ENCODE data around the gene FGF10.

The FGF10 gene

GRCh38 chr5:44356231-44356630, 33.0 kb downstream of the FGF10 start:
- no peak for DNase-seq (ENCODE audit: low spot score)

- peak; percentile 2 for DNase-seq (ENCODE audit: low spot score)
Observed at GRCh38 chr5:44345871-44346270, 43.3 kb downstream of the FGF10 start.

GRCh38 chr5:44336708-44337107, 52.5 kb downstream of the FGF10 start:
- no peak for DNase-seq (ENCODE audit: low spot score)

DNA sequence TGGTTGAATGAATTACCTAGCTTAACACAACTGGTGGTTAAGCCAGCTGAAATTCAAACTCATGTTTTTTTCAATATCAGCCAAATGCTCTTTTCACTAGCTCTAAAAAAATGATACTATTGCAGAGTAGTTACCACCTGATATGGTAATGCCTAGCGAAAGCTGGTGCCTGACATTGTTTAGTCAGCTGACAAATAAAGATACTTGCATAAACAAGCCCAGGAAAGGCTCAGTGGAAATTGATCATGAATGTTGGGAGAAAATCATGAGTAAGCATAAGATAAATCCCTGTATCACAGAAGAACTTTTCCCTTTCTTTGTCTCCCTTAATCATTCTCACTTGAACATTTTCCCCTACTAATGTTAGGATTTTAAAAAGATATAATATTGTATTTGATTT, 54.6 kb downstream of the FGF10 start:
- DNase-seq (ENCODE audit: low spot score): no peak

DNA sequence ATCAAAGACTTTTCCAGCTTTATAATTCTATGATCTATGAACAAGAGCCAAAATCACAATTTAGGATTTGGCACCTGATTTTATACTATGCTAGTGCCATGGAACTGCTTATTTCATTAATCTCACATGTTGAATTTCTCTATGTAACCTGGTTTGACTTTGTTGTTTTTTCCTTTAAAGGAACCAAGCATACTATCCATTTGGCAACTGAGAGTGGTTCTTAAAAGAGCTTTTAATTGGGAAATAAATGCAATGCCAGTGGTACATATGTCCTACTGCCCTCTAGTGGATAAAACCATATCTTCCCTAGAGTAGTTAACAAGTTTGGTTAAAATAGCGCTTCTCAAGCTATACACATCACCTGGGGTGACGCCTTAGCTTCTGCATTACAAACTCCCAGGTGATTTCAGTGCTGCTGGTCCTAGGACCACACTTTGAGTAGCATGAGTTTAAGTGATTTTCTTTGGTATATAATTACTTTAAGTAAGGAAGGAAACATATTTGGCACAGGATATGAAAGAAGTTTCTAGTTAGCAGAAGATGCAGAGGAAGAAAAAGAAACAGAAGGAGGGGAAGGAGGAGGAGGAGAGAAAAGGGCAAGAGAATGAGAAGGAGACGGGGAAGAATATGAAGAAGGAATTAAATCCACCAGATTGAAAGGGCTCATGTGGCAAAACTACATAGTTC, 56.8 kb downstream of the FGF10 start:
- peak; percentile 66 for DNase-seq (ENCODE audit: low spot score)

- DNase-seq (ENCODE audit: low spot score): no peak
Observed at GRCh38 chr5:44331471-44332050, 57.7 kb downstream of the FGF10 start.

GRCh38 chr5:44329716-44330115, 59.5 kb downstream of the FGF10 start:
- no peak for DNase-seq (ENCODE audit: low spot score)

- no peak for DNase-seq (ENCODE audit: low spot score)
Observed at GRCh38 chr5:44321144-44321725, 68.0 kb downstream of the FGF10 start.

DNA sequence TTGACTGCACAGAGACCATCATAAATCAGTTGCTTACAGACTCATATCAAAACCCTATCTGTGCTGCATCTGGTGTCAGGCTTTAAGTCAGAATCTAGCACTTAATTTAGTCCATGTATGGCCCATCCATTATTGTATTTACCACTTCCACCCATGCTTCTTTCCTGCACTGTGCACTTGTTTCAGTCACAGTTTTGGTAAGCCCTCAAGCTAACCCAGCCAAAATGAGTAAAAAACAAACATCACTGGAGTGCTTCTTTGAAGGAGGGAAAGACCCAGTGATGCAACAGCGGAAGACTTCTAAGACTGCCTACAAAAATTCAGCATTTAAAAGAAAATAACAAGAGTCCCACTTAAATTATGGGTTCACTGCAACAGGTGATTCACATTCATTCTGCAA, 69.0 kb downstream of the FGF10 start:
- DNase-seq (ENCODE audit: low spot score): no peak

DNA sequence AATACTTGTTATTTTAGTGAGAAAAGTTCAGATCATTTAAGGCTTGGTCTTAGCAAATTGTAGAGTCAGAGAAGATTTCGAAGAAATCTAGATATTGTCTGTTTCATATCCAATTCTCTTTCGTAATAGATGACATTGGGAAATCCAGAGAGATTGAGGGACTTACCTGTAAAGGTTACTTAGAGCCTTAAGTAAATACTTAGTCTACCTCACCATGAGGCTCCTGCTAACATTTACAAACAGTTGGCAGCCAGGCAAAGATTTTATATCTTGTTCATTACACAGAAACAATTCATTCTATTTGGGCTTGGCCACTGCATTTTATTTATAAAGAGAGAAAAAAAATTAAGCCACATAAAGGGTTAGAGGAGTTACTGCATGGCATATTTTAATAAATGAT, 70.3 kb downstream of the FGF10 start:
- DNase-seq (ENCODE audit: low spot score): no peak

DNA sequence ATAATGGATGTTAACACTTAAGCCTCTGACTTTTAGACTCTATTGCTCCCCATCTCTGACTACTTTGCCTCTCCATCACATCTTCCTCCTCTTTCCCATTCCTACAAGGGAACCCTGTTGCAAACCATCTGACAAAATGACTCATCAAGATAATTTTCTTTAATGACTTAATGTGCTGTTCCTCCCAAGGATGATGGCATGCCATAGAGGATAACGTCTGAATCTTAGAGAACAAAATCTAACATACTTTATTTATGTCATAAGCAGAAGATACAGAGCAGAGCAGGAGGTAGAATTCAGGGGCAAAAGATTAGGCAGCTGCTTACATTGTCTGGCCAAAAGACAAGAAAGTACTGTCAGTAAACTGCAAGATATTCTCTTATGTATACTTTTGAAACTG, 76.8 kb downstream of the FGF10 start:
- DNase-seq (ENCODE audit: low spot score): no peak

- no peak for DNase-seq (ENCODE audit: low spot score)
Observed at GRCh38 chr5:44300551-44300950, 88.7 kb downstream of the FGF10 start.

- DNase-seq (ENCODE audit: low spot score): no peak
Observed at GRCh38 chr5:44299394-44299793, 89.8 kb downstream of the FGF10 start.

DNA sequence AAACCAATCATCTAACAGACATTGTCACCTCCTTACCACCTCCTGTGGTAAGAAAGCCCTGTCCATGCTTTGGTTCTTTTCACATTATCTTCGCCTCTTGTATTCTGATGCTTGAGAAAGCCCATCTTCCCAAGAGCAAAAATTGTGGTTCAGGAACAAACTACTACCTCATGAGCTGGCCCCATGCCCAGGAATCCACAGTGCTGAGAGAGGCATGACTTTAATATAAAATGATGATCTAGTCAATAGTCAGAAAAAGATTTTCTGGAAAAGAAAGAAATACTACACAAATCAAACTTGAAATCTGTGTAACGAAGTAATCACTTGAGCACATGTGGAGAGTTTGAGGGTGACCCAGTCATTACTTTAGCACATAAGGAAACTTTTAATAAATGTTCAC, 94.7 kb downstream of the FGF10 start:
- DNase-seq (ENCODE audit: low spot score): no peak

GRCh38 chr5:44292736-44293135, 96.5 kb downstream of the FGF10 start:
- no peak for DNase-seq (ENCODE audit: low spot score)

DNA sequence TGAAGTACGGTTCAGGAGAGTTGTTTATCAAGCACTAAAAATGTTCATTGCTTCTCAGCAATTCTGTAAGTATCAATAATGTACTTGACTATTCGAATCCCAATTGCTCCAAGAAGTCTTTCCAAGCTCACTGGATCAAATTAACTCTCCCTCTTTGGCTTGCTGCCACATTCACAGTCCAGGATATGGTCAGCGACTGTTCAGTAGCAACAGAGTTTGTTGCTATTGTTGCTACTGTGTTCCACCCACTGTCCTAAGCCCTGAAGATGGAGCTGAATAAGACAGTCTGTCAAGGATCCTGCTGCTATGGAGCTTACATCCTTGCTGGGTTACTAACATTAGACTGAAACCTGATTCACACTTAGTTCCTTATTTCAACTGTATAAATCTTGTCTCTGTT, 110.8 kb downstream of the FGF10 start:
- DNase-seq (ENCODE audit: low spot score): no peak

DNA sequence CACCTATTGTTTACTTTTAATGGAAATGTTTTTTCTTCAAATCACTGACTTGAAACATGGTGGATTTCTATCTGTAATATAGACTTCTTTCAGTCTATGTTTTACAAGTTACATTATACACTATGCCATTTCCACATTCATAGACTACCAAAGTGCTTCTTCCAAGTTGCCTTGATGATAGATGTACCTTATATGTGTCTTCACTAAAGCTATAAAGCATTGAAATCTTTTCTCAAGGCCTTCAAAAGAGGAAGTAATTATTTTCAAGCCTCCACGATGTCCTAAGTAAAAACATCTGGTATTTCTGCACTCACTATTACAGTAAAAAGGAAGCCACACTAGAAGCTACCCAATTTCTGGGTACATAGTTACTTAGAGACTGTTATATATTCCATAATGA, 113.3 kb downstream of the FGF10 start:
- DNase-seq (ENCODE audit: low spot score): no peak

- DNase-seq (ENCODE audit: low spot score): no peak
Observed at GRCh38 chr5:44275329-44275728, 113.9 kb downstream of the FGF10 start.

GRCh38 chr5:44267909-44268308, 121.3 kb downstream of the FGF10 start:
- no peak for DNase-seq (ENCODE audit: low spot score)

DNA sequence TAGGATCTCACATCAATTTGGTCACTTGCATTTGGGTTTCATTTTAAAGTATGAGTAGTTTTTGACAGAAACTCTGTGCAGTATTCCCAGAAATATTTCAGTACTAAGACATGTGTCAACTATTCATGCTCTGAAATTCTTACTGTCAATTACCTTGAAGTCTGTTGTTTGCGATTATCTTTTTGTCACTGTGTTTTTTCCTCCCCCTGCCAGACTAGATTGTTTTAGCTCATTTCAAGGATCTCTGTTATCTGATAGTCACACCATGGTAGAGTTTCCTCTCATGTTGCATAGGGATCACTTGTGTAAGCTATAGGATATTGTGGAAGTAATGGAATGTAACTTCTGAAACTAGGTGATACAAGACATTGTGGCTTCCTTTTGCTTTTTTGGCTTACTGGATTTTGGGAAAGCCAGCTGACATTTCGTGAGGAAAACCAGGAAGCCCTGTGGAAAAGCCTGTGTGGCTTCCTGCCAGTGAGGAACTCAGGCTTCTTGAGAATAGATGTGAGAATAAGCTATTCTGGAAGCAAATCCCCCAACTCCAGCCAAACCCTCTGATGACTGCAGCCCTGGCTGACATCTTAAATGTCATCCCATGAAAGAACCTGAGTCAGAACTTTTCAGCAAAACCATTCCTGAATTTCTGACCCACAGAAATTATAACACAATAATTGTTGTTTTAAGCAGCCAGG, 122.2 kb downstream of the FGF10 start:
- DNase-seq (ENCODE audit: low spot score): no peak

- no peak for DNase-seq (ENCODE audit: low spot score)
Observed at GRCh38 chr5:44265713-44266112, 123.5 kb downstream of the FGF10 start.

GRCh38 chr5:44260793-44261192, 128.4 kb downstream of the FGF10 start:
- DNase-seq (ENCODE audit: low spot score): no peak

- no peak for DNase-seq (ENCODE audit: low spot score)
Observed at GRCh38 chr5:44257653-44258365, 131.4 kb downstream of the FGF10 start.

All from RKO (cell line).